NOMO-1 (cell line): Measurements from ENCODE around the gene ST6GALNAC4.
"Not testable (repeated sequence)": the region's sequence is repeated elsewhere in the genome, so short reads cannot be mapped to it uniquely, and the experiment has no call there.

Experiments
- DNase-seq, 2 experiments: peaks; one replicate each; lab custom pipeline; 2025; ENCODE audit not compliant: unreplicated experiment in 2 of 2; lab: John Stamatoyannopoulos, UW

ST6GALNAC4 gene

DNA sequence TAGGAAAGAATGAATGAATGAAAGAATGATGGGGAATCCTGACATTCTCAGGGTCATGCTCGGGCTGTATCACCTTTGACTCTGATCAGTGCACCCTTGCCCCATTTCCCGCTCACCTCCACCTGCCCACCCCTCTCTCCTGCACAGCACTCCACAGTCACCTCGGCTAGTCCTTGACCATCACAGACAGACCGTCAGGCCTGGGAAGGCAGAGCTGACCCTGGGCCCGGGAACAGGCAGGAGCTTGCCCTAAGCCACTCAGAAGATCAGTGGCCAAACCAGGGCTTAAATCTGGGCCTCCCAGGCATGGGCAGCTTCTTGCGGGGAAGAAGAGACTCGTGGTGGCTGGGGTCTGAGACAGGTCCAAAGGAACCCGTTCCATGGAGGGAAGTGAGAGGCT, 21.0 kb downstream of the ST6GALNAC4 start:
- no peak for DNase-seq

DNA sequence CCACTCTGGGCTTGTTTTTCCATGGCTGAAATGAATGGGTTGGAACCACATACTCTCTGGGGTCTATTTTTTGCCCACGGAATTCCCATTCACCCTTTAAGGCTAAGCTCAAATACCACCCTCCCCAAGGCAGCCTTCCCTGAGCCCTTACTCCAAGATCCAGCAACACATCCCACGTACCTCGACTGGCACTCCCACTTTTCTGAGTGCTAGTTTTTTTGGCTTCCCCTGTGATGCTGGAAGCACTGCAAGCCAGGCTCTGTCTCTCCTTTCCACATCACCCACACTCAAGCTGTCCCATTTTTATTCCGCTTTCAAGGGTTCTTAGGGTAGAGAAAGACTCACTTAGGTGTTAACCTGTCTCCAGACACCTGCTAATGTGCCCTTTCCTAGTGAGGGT, 23.4 kb downstream of the ST6GALNAC4 start:
- no peak for DNase-seq

DNA sequence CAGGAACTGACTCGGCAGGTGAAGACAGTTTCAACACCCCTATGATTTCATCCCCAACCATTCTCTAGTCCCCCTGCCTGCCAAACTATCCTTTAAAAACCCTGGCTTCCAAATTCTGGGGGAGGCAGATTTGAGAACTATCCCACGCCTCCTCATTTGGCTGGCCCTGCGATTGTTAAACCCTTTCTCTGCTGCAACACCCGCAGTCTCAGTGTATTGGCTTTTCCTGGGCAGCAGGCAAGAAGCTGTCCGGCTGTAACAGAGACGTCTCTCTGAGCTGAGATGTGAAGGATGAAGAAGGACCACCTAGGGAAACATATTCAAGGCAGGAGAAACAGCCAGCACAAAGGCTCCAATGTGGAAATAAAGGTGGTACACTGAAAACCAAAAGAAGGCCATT, 24.0 kb downstream of the ST6GALNAC4 start:
- no peak for DNase-seq

DNA sequence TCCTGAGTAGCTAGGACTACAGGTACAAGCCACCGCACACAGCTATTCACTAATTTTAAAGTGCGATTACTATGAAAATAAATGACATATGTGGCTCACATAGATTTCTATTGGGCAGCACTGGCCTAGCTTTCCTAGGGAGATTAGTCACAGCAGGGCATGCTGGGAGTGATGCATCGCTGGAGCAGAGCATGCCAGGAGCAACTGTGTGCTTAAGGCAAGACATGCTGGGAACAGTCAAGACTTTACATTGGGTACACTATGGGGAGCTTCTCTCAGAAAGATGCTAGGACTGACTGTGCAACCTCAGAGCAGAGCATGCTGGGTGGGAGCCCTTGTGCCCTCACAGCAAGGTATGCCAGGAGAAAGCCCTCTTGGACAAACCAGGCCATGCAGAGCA, 26.8 kb downstream of the ST6GALNAC4 start:
- DNase-seq = no peak

DNA sequence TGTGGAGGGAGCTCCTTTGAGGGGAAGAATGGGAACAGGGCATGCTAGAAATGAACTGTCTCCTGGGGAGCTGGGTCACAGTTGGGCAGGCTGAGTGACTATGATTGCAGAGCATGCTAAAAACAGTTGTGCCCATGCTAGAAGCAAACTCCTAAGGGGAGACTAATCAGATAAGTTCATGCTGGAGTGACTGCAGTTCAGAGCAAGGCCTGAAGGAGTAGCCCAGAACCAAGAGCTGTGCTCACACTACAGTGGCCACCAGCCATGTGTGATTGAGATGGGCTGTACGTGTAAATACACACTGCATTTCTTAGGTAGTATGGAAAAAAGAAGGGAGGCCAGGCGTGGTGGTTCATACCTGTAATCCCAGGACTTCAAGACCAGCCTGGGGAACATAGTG, 29.0 kb downstream of the ST6GALNAC4 start:
- no peak for DNase-seq

DNA sequence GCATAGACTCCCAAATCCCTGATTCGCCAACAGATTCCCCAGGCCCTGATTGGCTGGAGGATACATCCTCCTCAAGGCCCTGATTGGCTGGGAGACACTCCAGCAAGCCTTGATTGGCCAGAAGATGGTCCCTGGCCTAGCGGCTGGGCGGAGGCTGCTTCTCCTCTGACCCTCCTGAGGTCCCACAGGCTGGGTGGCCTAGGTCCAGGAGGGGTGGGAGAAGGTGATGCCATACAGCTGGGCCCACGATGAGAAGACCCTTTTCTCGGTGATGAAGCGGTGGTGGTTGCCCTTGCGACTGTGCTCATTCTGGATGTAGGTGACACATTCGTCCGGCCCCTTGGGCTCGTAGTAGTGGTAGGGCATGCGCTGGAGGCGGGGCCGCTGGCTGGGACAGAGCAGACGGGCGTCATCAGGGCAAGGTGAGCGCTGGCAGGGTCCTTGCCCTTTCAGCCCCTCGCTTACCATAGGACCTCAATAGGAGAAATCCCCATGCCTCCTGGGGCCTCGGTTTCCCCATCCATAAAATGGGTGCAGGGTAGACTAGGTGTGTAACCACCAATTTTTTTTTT, 30.4 kb downstream of the ST6GALNAC4 start:
- DNase-seq = no peak

DNA sequence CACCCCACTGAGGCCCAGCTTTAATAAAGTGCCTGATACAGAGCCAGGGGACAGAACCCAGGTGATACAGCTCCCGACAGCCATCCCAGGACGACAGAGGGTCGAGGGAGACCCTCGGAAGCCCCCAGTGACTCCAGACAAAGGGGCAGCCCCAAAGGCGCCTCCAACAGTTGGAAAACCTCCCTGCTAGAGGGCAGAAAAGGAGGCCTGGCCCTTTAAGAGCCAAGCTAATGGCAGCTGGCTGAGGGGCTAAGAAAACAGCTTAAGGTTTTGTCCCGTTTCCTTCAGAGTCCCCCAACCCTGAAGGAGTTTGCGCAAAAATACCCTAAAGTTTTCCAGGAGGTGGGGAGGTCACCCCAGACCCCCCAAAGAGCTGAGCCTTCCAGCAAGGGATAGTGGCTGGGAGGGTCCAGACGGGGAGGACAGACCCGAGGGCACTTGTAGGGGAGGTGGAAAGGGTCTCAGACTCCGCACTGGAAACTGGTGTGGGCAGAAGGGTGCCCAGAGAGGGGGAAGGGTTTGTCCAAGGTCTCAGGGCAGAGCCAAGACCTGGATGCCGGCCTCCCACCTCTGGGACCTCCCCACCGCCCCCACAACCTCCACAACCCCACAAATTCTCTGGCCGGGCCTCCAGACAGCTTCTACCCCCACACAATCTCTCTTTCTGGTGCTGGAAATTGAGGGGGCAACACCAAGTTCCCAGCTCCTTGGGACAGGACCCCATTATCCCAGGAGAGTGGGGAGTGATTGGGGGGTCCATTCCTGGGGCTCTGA, 31.1 kb downstream of the ST6GALNAC4 start:
- no peak for DNase-seq

DNA sequence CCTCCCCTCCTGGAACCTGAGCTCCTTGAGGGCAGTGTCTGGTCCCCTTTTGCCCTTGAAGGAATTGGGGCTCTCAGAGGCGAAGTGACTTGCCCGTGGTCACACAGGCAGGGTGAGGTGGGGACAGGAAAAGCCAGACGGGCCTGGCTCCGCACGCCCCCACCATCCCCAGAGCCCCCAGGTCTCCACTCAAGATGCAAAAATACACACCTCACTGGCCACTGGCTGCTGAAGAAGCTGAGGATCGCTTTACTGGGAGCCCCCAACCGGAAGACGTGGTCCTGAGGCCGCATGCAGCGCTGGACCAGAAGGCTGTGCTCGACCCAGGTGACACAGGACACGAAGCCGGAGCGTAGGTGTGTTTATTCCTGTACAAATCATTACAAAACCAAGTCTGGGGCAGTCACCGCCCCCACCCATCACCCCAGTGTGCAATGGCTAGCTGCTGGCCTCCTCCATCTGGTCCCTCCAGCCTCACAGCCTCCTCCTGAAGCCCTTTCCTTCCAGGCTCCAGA, 31.8 kb downstream of the ST6GALNAC4 start:
- DNase-seq = no peak

DNA sequence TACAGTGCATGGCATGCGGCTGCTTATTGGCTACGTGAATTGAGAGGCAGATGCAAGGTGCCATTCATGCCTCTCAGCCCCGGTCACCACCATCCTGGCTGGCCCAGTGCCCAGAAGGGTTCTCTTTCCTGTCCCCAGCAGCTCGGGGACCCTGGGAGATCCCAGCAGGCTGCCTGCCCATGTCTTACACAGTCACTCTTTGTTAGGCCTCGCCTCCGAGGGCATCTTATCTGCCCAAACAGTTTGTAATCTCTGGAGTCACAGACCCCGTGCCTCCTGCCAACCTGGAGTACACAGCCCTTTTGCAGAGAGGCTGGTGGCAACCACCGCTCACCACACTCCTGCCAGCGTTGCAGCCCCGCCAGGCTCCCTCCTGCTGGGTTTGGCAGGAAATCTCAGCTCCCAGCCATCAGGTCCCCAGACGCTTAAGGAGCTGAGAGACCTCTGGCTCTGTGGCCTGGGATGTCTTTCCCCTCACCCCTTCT, 32.4 kb downstream of the ST6GALNAC4 start:
- no peak for DNase-seq

DNA sequence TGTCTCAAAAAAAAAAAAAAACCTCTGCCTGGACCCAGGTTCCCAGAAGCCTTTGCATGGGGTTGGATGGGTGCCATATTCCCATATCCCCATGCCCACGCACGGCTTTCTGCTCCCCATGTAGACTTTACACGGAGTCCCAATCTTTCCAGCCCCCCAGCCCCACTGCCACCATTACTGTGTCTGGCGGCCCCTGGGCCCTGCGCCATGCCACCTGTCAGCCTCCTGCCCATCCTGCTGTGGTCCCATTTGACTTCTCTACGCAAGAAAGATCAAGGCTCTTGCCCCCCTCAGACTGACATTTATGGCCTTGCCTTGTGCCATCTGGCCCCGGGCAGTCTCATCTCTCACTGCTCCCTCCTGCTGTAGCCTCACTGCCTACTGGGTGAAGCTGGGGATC, 32.9 kb downstream of the ST6GALNAC4 start:
- no peak for DNase-seq

DNA sequence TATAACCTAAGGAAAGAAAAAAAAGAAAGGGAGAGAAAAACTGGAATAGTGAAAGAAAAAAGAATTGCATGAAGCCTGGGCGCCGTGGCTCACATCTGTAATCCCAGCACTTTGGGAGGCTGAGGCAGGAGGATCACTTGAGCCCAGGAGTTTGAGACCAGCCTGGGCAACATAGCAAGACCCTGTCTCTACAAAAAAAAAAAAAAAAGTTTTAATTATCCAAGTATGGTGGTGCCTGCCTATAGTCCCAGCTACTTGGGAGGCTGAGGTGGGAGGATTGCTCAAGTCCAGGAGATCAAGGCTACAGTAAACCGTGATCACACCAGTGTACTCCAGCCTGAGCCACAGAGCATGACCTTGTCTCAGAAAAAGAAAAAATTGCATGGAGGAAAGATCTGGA, 35.1 kb downstream of the ST6GALNAC4 start:
- DNase-seq = not testable (repeated sequence)

DNA sequence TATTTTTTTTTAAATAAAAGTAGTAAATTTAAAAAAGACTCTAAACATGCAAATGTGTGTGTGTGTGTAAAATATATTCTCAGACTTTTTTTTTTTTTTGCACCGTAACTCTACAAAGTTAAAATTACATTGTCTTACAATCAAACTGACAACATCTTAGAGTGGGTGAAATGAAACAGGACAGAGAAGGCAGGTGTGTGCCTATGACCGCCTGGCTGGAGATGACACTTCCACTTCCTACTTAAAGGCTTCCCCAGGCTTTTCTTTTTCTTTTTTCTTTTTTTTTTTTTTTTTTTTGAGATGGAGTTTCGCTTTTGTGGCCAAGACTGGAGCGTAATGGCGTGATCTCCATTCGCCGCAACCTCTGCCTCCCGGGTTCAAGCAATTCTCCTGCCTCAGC, 36.7 kb downstream of the ST6GALNAC4 start:
- no peak for DNase-seq

DNA sequence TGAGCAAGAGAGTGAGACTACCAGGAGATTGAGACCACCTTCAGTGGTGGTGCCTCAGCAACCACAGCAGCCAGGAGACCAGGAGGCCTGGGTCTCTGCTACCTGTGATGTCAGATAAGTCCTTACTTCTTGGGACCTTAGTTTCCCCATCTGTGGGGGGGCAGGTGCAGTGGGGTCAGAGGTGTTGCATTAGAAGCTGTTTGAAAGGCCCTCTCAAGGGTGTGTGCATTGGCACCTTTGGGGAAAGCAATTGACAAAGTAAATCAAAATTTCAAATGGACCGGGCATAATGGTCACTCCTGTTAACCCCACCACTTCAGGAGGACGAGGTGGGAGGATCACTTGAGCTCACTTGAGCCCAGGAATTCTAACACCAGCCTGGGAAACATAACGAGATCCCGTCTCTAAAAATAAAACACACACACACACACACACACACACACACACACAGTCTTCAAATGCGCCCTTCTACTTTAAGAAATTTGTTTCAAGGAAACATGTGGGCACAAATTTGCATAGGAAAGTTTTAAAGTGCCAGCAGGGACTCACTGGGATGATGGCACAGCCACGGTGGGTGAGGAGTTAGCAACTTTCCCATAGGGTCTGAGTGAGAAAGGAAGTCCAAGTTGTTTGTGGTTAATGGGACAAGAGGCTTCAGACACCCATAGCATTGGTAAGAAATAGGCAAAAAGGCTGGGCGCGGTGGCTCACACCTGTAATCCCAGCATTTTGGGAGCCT, 38.0 kb downstream of the ST6GALNAC4 start:
- DNase-seq = no peak

DNA sequence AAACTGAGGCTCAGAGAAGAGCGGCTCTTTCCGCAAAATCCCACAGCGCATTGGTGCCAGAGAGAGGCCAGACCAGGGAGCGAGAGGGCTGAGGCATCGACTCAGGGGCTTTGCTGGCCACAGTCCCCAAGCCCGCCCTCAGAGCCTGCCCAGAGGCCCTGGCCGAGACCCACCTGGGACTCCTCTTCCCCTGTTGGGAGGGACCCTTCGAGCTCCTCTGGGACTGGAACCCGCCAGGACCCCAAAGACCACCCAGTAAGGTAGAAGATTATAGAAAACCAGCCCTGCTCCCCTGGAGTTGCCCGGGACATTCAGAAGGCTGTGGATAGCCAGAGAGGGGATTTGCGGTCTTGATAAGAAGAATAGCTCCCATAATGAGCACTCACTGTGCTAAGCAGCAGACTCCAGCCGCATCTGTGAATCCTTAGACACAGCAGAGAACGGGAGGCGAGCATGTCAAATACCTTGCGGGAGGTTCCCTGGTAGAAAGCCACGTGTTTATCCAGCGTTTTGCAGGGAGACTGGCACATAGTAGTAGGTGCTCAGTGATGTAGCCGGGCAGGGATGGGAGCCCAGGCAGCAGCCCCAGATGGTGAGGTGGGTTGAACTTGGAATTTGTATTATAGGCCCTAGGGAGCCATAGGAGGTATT, 38.7 kb downstream of the ST6GALNAC4 start:
- no peak for DNase-seq

DNA sequence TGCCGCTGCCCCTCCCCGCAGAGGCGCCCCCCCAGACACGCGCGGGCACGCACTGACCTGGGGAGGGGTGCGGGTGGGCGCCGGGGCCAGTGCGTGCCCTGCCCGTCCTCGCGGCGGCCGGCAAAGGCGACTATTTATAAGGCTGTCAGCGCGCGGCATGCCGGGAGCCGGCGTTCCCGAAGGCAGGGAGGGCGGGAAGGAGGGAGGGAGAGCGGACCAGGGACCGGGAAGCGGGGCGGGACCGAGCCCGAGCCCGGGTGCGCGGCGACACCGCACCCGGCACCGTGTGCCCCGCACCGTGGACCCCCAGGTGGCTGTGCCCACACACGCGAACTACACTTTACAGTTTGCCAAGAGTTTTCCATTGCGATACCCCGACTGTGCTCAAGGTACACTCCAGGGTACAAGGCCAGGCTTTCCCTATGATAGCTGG, 39.3 kb downstream of the ST6GALNAC4 start, which contains the start of gene AK1:
AK1 (minus strand) TSS at position 110 of the 433 bp plus-strand sequence. CDS start 3,058 bp downstream, outside the sequence.
- DNase-seq = no peak

DNA sequence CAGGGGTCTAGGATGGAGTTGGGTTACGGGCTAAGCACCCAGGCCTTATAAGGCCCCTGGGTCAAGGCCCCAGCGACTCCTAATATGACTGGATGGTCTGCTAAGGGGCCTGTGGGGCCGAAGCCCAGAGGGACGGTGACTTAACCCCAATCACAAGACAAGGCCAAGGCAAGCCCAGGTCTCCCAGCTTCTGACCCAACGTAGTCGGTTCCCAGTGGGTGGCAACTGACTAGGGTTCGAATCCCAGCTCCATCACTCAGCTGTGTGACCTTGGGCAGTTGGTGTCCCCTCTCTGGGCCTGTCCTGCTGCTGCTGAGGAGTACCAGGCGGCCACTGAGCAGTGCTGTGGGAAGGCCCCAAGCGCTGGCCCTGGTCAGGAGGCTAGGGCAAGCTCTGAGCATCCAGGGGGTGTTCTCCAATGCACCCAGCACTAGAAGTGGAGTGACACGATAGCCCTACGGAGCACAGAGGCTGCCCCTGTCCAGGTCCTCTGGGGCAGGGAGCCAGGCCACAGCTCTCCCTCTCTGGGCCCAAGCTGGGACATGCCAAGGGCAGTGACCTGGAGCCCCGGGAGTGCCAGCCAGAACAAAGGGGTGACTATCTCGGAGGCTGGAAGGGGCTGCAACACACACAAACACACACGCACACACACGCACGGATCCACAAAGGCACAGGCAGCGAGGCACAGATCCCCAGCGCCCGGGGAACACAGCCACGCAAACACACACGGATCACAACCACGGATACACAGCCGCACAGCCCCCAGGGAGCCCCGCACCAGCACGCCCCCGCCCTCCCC, 39.9 kb downstream of the ST6GALNAC4 start:
- DNase-seq = no peak

DNA sequence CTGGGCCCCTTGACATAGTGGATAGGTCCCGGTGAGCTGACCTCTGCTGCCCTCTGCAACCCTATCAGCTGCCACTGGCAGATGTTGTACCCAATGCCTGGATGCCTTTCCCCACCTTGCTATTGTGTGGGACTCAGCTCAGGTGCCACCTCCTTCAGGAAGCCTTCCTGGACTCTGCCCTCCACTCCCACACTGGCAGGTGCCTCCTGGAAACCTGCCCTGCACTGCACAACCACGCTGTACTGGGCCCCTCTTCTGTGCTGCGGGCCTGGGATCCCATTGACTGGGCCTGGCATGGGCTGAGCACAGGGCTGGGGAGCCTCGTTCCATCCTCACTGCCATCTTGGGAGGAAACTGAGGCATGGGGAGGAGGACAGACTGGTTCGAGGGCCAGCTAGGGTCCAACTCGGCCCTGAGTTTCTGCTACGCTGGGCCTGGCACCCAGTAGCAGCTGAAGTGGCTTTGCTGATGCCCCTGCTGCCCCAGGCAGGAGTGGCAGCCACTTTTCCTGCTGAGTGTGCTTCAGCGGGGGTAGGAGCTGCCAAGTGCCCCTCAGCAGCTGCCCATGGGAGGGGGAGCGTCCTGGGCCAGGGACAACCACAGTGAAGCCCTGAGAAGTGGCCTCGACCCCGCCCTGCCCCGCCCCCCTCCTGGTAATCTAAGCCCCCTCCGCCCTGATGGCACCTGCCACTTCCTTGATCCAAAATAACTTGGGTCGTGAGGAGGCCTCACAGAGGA, 40.6 kb downstream of the ST6GALNAC4 start:
- DNase-seq = no peak

DNA sequence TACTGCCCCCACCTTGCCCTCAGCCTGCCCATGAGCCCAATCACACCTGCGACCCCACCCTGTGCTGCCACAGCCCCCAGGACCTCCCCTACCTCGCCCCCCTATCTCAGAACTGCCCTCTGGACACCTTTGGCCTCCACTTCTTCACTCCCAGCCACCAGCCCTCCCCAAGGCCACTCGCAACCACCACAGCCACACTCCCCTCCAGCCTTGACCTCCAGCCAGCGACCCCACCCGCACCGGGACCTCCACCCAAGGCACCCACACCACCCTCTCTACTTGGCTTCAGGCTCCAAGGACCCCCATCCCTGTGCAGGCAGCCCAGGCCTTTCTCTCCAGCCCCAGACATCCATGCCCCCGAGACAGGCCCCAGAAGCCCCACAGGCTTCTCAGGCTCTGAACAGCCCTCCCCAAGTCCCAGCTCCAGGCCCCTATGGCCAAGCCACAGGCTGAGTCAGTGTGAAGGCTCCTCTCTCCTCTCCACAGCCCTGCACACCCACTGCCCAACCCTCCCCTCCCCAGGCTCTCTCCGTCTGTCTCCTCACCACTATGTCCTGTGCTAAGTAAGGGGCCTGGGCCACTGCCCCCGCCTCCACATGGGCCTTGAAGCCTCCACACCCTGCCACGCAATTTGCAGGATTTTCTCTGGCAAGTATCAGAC, 41.4 kb downstream of the ST6GALNAC4 start:
- DNase-seq = no peak
